Prostate gland (tissue), 2 donors: ENCODE data around the gene CPSF4L. TPM values are rescaled to one million over a fixed set of nuclear protein-coding genes. Genes with fewer than 3 reads are reported as not detected.
A peak's percentile ranks its signal among the peaks of the same experiment; 100 is the strongest.

Experiments
- DNase-seq: peaks from one replicate; pipeline ENCODE4 v3.0.0-alpha.2; 2019; ENCODE audit warnings: low spot score
- H3K27ac ChIP-seq, 2 donors: fragments of 200-600 bp; sonication (generic); 2 replicates each; pipeline ENCODE4 v1.5.1; 2017 to 2019
- H3K27me3 ChIP-seq: fragments of 200-600 bp; sonication (generic); replicated peaks from 2 replicates; pipeline ENCODE4 v1.5.1; 2019; ENCODE audit not compliant: insufficient read depth
- H3K36me3 ChIP-seq, 2 donors: fragments of 200-600 bp; sonication (generic); 1 replicate in 1 of 2; 2 replicates in 1 of 2; pipeline versions ENCODE4 v1.5.1 to v1.8.1; 2017 to 2019
- H3K4me1 ChIP-seq: fragments of 200-600 bp; sonication (generic); replicated peaks from 2 replicates; pipeline ENCODE4 v1.5.1; 2019
- H3K4me3 ChIP-seq, 2 donors: fragments of 200-600 bp; sonication (generic); 2 replicates each; pipeline ENCODE4 v1.5.1; 2017 to 2019
- H3K9me3 ChIP-seq: fragments of 200-600 bp; sonication (generic); 2 replicates; pipeline ENCODE4 v1.5.1; 2017
- CTCF ChIP-seq, 4 experiments: fragments of 200-600 bp in 2 of 4; fragments of 450-650 bp in 2 of 4; sonication (generic) in 2 of 4; IDR thresholded peaks; 1 replicate in 3 of 4; 2 replicates in 1 of 4; pipeline ENCODE4 v1.5.1; 2016 to 2019; ENCODE audit warnings: antibody characterized with exemption in 4 of 4, mild to moderate bottlenecking in 2 of 4, moderate library complexity in 2 of 4
- POLR2A ChIP-seq: fragments of 450-650 bp; IDR thresholded peaks from one replicate; pipeline ENCODE4 v1.6.1; 2016; ENCODE audit warnings: antibody characterized with exemption, mild to moderate bottlenecking
- POLR2AphosphoS5 ChIP-seq: sonication (generic); formaldehyde crosslinking; IDR thresholded peaks from one replicate; pipeline ENCODE4 v1.6.1; 2017; ENCODE audit warnings: antibody characterized with exemption
- WGBS: methylation state at CpG from one replicate; pipeline ENCODE4 v1.1.5; 2018; 5-methylcytosine and 5-hydroxymethylcytosine counted together
- intact Hi-C: fragments of 100-400 bp; cut with DNase I; formaldehyde crosslinking; loops from one replicate; pipeline ENCODE4 v1.14.2; 2022
- total RNA-seq, 2 donors: library from RNA; depleted of rRNA; stranded (reverse); fragments of >200 nt; gene quantifications; one replicate each; pipeline ENCODE4 v1.1.0, GENCODE V29; 2016

The CPSF4L gene
- total RNA-seq, 2 donors from 2014 or later = not detected

GRCh38 chr17:73282629-73283028 is 20.9 kb upstream of the CPSF4L start:
- intact Hi-C loops = no loop called here
- H3K27ac ChIP-seq = peak overlapping the region; percentile 82 to 86
- H3K4me3 ChIP-seq = no peak overlapping the region
- peaks cover 43% of the 10 kb centered on the region for H3K4me1 ChIP-seq
- no peaks in the 10 kb centered on the region for H3K36me3 ChIP-seq
- 81% methylated on average over 9 of the region's 9 CpGs for WGBS
- DNase-seq = no peak
- H3K9me3 ChIP-seq = no peaks in the 10 kb centered on the region
- no peak for TF ChIP-seq CTCF (IDR thresholded peaks at IDR 0.05)
- TF ChIP-seq POLR2A = no peak
- TF ChIP-seq POLR2AphosphoS5 = no peak
- H3K27me3 ChIP-seq = no peaks in the 10 kb centered on the region

- Histone ChIP-seq H3K4me1 (peaks cover 38% of the 10 kb centered on the region), H3K27ac (peak overlapping the region; percentile 36 to 82), H3K36me3 (no peaks in the 10 kb centered on the region), H3K27me3 (no peaks in the 10 kb centered on the region), H3K4me3 (no peak overlapping the region), H3K9me3 (no peaks in the 10 kb centered on the region)
- DNase-seq = no peak
- intact Hi-C loops = no loop called here
- no peak for TF ChIP-seq POLR2A
- TF ChIP-seq POLR2AphosphoS5 = no peak
- TF ChIP-seq CTCF (IDR thresholded peaks at IDR 0.05) = no peak
- WGBS = 61% methylated on average over 7 of the region's 7 CpGs
These were observed 20.2 kb upstream of the CPSF4L start for GRCh38 chr17:73281928-73282327.

- Histone ChIP-seq H3K4me1 (peaks cover 23% of the 10 kb centered on the region), H3K27me3 (no peaks in the 10 kb centered on the region), H3K36me3 (no peaks in the 10 kb centered on the region), H3K9me3 (no peaks in the 10 kb centered on the region), H3K27ac (peak overlapping the region; percentile 83 to 93), H3K4me3 (no peak overlapping the region)
- DNase-seq = no peak
- intact Hi-C loops = no loop called here
- TF ChIP-seq POLR2A = no peak
- TF ChIP-seq POLR2AphosphoS5 = no peak
- TF ChIP-seq CTCF (IDR thresholded peaks at IDR 0.05) = no peak
- WGBS = 92% methylated on average over 12 of the region's 12 CpGs
These were observed 18.5 kb upstream of the CPSF4L start for GRCh38 chr17:73280191-73280590.

- TF ChIP-seq POLR2A (no peak), POLR2AphosphoS5 (no peak), CTCF (IDR thresholded peaks at IDR 0.05) (no peak)
- intact Hi-C loops = no loop called here
- peaks cover 19% of the 10 kb centered on the region for H3K4me1 ChIP-seq
- WGBS = 78% methylated on average over 7 of the region's 7 CpGs
- H3K4me3 ChIP-seq = no peak overlapping the region
- no peak for DNase-seq
- no peaks in the 10 kb centered on the region for H3K27me3 ChIP-seq
- H3K36me3 ChIP-seq = no peaks in the 10 kb centered on the region
- peak overlapping the region; percentile 83 to 93 for H3K27ac ChIP-seq
- no peaks in the 10 kb centered on the region for H3K9me3 ChIP-seq
These were observed 18.0 kb upstream of the CPSF4L start for GRCh38 chr17:73279704-73280103.
